IMR-90 (cell line): ENCODE measurements around the gene SLIT3. TPM values are rescaled to one million over a fixed set of nuclear protein-coding genes. Genes with fewer than 3 reads are reported as not detected.

ENCODE experiments used
- ATAC-seq: fragments of 200-7000 bp; cut with Tn5 transposase; 2 replicates; pipeline ENCODE4 v1.9.1; 2020; ENCODE audit warnings: low read depth, mild to moderate bottlenecking, moderate library complexity
- BruUV-seq: library from RNA; stranded (reverse); fragments of 400-500 nt; replicated peaks from 2 replicates; lab custom pipeline; 2021; lab: Mats Ljungman, UMichigan
- CTCF ChIA-PET: fragments of 300-600 bp; formaldehyde crosslinking; extraction: SDS; loops from one replicate; lab custom pipeline; 2021; ENCODE audit warnings: antibody characterized with exemption; lab: Yijun Ruan, JAX
- POLR2A ChIA-PET: fragments of 300-600 bp; sonication (Branson Sonifier 250); formaldehyde crosslinking; loops from one replicate; lab custom pipeline; 2022; ENCODE audit warnings: antibody characterized with exemption; ENCODE audit not compliant: unreplicated experiment; lab: Charles Lee
- DNase-seq: peaks from one replicate; pipeline ENCODE4 v3.0.0; 2013
- H2AFZ ChIP-seq: replicated peaks from 2 replicates; pipeline ENCODE3; 2013; ENCODE audit warnings: low read length, mild to moderate bottlenecking; ENCODE audit not compliant: poor library complexity
- H2AK5ac ChIP-seq: 2 replicates; pipeline ENCODE4 v1.6.1; 2013; ENCODE audit warnings: low read depth, low read length, inconsistent platforms
- H2AK9ac ChIP-seq: replicated peaks from 2 replicates; pipeline ENCODE3; 2013; ENCODE audit warnings: mild to moderate bottlenecking, low read depth, low read length, moderate library complexity; ENCODE audit not compliant: poor library complexity
- H2BK120ac ChIP-seq: 2 replicates; pipeline ENCODE4 v1.6.1; 2013; ENCODE audit warnings: low read depth, low read length, inconsistent platforms
- H2BK15ac ChIP-seq: 3 replicates; pipeline ENCODE4 v1.6.1; 2013; ENCODE audit warnings: low read depth, low read length, inconsistent platforms
- H2BK20ac ChIP-seq: 2 replicates; pipeline ENCODE4 v1.6.1; 2013; ENCODE audit warnings: low read depth, mild to moderate bottlenecking, inconsistent platforms, low read length, moderate library complexity
- H2BK5ac ChIP-seq: 2 replicates; pipeline ENCODE4 v1.6.1; 2013; ENCODE audit warnings: mild to moderate bottlenecking, low read depth, low read length, inconsistent platforms; ENCODE audit not compliant: poor library complexity, severe bottlenecking
- H3K14ac ChIP-seq: replicated peaks from 2 replicates; pipeline ENCODE4 v1.6.1; 2013; ENCODE audit warnings: low read depth, low read length, inconsistent platforms
- H3K18ac ChIP-seq: 2 replicates; pipeline ENCODE4 v1.6.1; 2013; ENCODE audit warnings: low read depth, low read length, control low read depth
- H3K23ac ChIP-seq: 2 replicates; pipeline ENCODE4 v1.6.1; 2013; ENCODE audit warnings: low read depth, low read length, inconsistent platforms
- H3K27ac ChIP-seq: 2 replicates; pipeline ENCODE4 v1.5.1; 2013; ENCODE audit warnings: mild to moderate bottlenecking, control low read depth, low read length; ENCODE audit not compliant: insufficient read depth
- H3K27me3 ChIP-seq: 2 replicates; pipeline ENCODE4 v1.6.1; 2013; ENCODE audit warnings: low read length; ENCODE audit not compliant: control insufficient read depth, insufficient read depth
- H3K36me3 ChIP-seq: 2 replicates; pipeline ENCODE4 v1.6.1; 2013; ENCODE audit warnings: low read length, mixed read lengths; ENCODE audit not compliant: control insufficient read depth, insufficient read depth
- H3K4ac ChIP-seq: 2 replicates; pipeline ENCODE4 v1.6.1; 2013; ENCODE audit warnings: low read depth, low read length, inconsistent platforms
- H3K4me1 ChIP-seq: 2 replicates; pipeline ENCODE4 v1.6.1; 2013; ENCODE audit warnings: low read length, mixed read lengths; ENCODE audit not compliant: control insufficient read depth, insufficient read depth
- H3K4me2 ChIP-seq: 2 replicates; pipeline ENCODE4 v1.6.1; 2013; ENCODE audit warnings: low read depth, mild to moderate bottlenecking, control low read depth, low read length, moderate library complexity
- H3K4me3 ChIP-seq: 2 replicates; pipeline ENCODE4 v1.5.1; 2013; ENCODE audit warnings: low read depth, mild to moderate bottlenecking, control low read depth, low read length, moderate library complexity; ENCODE audit not compliant: insufficient read depth
- H3K56ac ChIP-seq: 2 replicates; pipeline ENCODE4 v1.6.1; 2013; ENCODE audit warnings: low read length, inconsistent platforms; ENCODE audit not compliant: insufficient read depth; ENCODE audit errors: extremely low read depth
- H3K79me1 ChIP-seq, 2 experiments: 2 replicates each; pipeline ENCODE4 v1.6.1; 2013; ENCODE audit warnings: low read length in 2 of 2, inconsistent platforms in 1 of 2, low read depth in 1 of 2
- H3K9ac ChIP-seq: 2 replicates; pipeline ENCODE4 v1.6.1; 2013; ENCODE audit warnings: low read depth, low read length, control low read depth
- H3K9me1 ChIP-seq: 2 replicates; pipeline ENCODE4 v1.6.1; 2013; ENCODE audit warnings: low read length, inconsistent platforms; ENCODE audit not compliant: insufficient read depth
- H3K9me3 ChIP-seq: 2 replicates; pipeline ENCODE4 v1.6.1; 2013; ENCODE audit warnings: low read length; ENCODE audit not compliant: control insufficient read depth, insufficient read depth
- H4K20me1 ChIP-seq: 2 replicates; pipeline ENCODE4 v1.6.1; 2013; ENCODE audit warnings: low read length, inconsistent platforms; ENCODE audit not compliant: insufficient read depth
- H4K5ac ChIP-seq: 2 replicates; pipeline ENCODE4 v1.6.1; 2013; ENCODE audit warnings: mild to moderate bottlenecking, low read depth, low read length, control low read depth
- H4K8ac ChIP-seq, 2 experiments: 2 replicates each; pipeline ENCODE4 v1.6.1; 2013; ENCODE audit warnings: low read depth in 2 of 2, low read length in 2 of 2, control low read depth in 1 of 2, inconsistent platforms in 1 of 2
- H4K91ac ChIP-seq: 2 replicates; pipeline ENCODE4 v1.6.1; 2013; ENCODE audit warnings: low read depth, low read length, inconsistent platforms; ENCODE audit not compliant: insufficient read depth
- BHLHE40 ChIP-seq: fragments of 150-350 bp; IDR thresholded peaks from 2 replicates; pipeline ENCODE4 v1.6.1; 2016; ENCODE audit warnings: mild to moderate bottlenecking, low read depth, low read length
- CEBPB ChIP-seq: IDR thresholded peaks from 2 replicates; pipeline ENCODE4 v1.6.1; 2012; ENCODE audit warnings: low read depth, low read length, improper control_type of control experiment
- RAD21 ChIP-seq: IDR thresholded peaks from 2 replicates; pipeline ENCODE4 v1.6.1; 2012; ENCODE audit warnings: low read length, improper control_type of control experiment
- WGBS, 2 experiments: methylation state at CpG; one replicate each; pipeline versions ENCODE4 v1.1.5 to v1.1.7; 2013; ENCODE audit warnings: missing lambda C conversion rate in 2 of 2; ENCODE audit not compliant: insufficient read length in 1 of 2; ENCODE audit errors: extremely low coverage in 2 of 2; 5-methylcytosine and 5-hydroxymethylcytosine counted together
- dilution Hi-C: fragments of 300-500 bp; cut with HindIII; formaldehyde crosslinking; loops from one replicate; pipeline ENCODE4 v1.14.3; 2018; ENCODE audit warnings: low sequenced_read_pairs; ENCODE audit not compliant: unreplicated experiment
- in situ Hi-C: fragments of 300-500 bp; cut with MboI; formaldehyde crosslinking; loops from 3 replicates; pipeline ENCODE4 v1.14.3; 2019; ENCODE audit warnings: low sequenced_read_pairs, inconsistent platforms, mixed read lengths
- intact Hi-C: fragments of 100-400 bp; cut with micrococcal nuclease; formaldehyde crosslinking; loops from 2 replicates; pipeline ENCODE4 v1.10.0; 2022
- polyA plus RNA-seq, 3 experiments: library from polyadenylated mRNA; depleted of rRNA; stranded (reverse); fragments of >200 nt; gene quantifications; 2 replicates each; pipeline ENCODE4 v1.2.3, GENCODE V29; 2012; ENCODE audit warnings: low replicate concordance in 1 of 3
- total RNA-seq: library from RNA; depleted of rRNA; stranded (reverse); fragments of >200 nt; gene quantifications from 2 replicates; pipeline ENCODE4 v1.2.3, GENCODE V29; 2012

SLIT3 gene
- total and polyA plus RNA-seq, 2 of the 4 experiments (the other 2 are of a cell fraction): 0.18 to 0.50 TPM

DNA sequence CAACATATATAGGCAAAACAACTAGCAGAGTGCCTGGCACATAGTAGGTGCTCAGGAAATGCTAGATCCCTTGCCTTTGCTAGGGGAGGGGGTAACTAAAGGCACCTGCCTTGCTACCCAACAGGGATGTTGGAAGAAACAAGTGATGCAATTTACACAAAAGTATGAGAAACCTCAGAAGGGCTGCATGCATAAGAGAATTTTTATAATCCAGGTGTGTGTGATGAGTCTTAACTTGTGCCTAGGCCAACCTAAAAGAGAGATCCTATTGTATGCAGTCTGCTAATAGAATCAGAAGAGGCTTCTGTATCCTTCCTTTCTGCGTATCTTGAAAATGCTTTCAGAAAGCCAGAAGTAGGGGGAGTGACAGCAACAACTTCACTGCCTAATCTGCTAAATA is 135.9 kb downstream of the SLIT3 start:
- dilution Hi-C loops: no loop called here
- no peak overlapping the region for H3K9ac ChIP-seq

More for the DNA sequence above, 135.9 kb downstream of the SLIT3 start:
- no TSS peak for BruUV-seq
- Histone ChIP-seq H2BK20ac (no peak overlapping the region), H3K56ac (no peak overlapping the region), H2BK5ac (no peak overlapping the region), H3K79me1 (no peaks in the 10 kb centered on the region), H2AK5ac (no peak overlapping the region), H4K8ac (no peak overlapping the region), H3K4me1 (no peaks in the 10 kb centered on the region), H3K23ac (no peak overlapping the region), H3K4me2 (no peak overlapping the region), H3K27ac (no peak overlapping the region), H3K9me3 (peaks cover 15% of the 10 kb centered on the region; the same call in 1 of the 2 replicates), H3K27me3 (no peaks in the 10 kb centered on the region), H4K5ac (no peak overlapping the region), H2AK9ac (no peak overlapping the region), H3K9me1 (no peaks in the 10 kb centered on the region), H4K91ac (no peak overlapping the region), H2BK15ac (no peak overlapping the region), H3K14ac (no peak overlapping the region), H2BK120ac (no peak overlapping the region), H3K18ac (no peak overlapping the region), H4K20me1 (no peaks in the 10 kb centered on the region), H2AFZ (no peak overlapping the region), H3K36me3 (no peaks in the 10 kb centered on the region), H3K4me3 (no peak overlapping the region), H3K4ac (no peak overlapping the region)
- DNase-seq: no peak
- ChIA-PET POLR2A (no interaction called here), CTCF (interaction anchor here (0.9 kb wide), 1 partner anchor 161 kb away, joined by 3 read pairs; no protein-coding TSS in a partner anchor)
- TF ChIP-seq RAD21 (no peak), BHLHE40 (no peak), CEBPB (no peak)
- in situ Hi-C loops: no loop called here
- no CpG with 5 or more reads among the region's 1 CpG for WGBS, 2 experiments
- ATAC-seq: no peak
- intact Hi-C loops: no loop called here
